GM21360 (cell line): ENCODE measurements around the gene RNF149.
"Not testable (repeated sequence)": the region's sequence is repeated elsewhere in the genome, so short reads cannot be mapped to it uniquely, and the experiment has no call there.

Experiments
- ATAC-seq: cut with Tn5 transposase; IDR thresholded peaks from one replicate; pipeline ENCODE4 v1.9.1; 2021; ENCODE audit warnings: mild to moderate bottlenecking, moderate library complexity; ENCODE audit not compliant: unreplicated experiment

The RNF149 gene

DNA sequence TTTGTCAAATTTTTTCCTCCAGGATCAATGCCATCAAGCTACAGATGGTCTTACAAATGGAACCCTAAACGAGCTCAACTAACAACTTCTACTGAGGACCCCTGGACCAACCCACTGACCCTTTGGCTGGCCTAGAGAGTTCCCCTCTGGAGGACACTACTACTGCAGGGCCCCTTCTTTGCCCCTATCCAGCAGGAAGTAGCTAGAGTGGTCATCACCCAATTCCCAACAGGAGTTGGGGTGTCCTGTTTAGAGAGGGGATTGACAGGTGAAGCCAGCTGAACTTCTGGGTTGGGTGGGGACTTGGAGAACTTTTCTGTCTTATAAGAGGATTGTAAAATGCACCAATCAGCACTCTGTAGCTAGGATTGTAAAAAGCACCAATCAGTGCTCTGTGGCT is 72.5 kb downstream of the RNF149 start:
- ATAC-seq, result not testable (repeated sequence)

DNA sequence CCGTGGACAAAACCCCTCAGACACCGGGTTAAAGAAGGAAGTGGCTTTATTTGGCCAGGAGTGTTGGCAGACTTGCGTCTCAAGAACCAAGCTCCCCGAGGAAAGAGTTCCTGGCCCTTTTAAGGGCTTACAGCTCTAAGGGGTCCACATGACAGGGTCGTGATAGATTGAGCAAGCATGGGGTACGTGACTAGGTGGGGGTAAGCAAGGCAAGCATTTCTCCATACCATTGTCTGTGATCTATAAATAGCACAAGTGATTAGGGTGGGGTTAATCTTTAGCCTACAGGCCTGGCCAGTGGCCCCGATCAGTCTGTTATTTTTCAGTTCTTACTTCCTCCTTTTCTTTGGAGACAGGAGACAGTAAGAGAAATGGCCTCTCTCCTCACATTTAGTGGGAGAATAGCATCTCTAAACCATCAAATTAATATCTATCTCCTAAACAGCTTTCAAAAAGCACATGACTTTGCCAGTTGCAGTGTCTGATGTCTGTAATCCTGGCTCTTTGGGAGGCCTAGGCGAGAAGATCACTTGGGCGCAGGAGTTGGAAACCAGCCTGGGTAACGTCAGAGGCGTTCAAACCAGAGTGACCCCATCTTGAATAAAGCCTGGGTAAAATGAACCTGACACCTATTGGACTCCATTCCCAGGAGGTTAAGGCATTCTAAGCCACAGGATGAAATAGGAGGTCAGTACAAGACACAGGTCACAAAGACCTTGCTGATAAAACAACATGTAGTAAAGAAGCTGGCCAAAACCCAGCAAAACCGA is 74.1 kb downstream of the RNF149 start:
- no peak for ATAC-seq

DNA sequence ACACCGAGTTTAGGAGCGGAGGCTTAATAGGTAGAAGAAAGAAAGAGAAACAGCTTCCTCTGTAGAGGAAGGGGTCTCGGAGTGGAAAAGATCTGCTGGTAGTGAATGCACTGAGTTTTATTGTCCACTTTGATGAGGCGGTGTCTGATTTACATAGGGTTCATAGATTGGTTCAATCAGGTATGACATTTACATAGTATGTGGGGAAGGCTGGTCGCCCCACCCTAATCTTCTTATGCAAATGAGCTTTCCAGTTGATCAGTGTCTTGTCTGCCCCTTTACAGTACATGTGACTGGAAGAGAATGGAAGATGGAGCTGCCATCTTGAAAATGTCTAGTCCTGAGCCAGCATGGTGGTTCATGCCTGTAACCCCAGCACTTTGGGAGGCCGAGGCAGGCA is 75.7 kb downstream of the RNF149 start:
- no peak for ATAC-seq

DNA sequence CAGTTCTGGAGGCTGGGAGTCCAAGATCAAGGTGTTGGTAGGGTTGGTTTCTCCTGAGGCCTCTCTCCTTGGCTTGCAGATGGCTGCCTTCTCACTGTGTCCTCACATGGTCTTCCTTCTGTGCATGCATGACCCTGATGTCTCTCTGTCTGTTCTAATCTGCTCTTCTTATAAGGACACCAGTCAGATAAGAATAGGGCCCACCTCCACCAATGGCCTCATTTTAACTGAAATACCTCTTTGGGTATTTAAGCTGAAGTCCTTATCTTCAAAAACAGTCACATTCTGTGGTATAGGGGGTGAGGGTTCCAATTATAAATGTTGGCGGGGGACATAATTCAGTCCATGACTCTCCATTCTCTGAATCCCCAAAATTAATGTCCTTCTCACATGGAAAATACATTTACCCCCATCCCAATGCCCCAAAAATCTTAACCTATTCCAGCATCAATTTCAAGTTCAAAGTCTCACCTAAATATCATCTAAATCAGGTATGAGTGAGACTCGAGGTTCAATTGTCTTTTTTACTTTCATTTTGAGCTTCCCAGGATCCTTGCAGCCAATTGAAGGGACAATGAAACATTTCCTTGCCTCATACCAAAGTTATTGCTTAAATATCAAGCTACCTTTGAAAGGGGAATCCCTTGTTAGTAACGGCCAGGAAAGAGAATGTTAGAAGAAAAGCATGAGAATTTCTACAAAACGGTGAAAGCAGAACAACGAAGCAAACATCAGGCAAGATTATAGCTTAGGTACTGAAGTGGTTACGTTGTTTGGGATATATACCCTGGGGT is 76.4 kb downstream of the RNF149 start:
- no peak for ATAC-seq

DNA sequence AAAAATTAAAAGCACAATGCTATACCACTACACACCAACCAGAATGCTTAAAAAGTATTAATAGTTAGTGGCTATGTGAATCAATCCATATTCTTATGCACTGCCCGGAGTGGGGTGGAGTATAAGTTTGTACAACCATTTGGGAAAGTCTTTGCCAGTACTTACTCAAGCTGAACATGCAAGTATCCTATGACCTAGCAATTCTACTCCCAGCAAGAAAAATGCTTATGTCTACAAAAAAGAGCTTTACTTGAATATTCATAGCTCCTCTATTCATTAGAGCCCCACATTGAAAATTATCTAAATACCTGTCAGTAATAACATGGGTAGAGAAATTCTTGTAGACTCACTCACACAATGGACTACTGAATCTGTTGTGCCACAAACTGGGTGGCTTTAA is 77.3 kb downstream of the RNF149 start:
- ATAC-seq, result no peak

DNA sequence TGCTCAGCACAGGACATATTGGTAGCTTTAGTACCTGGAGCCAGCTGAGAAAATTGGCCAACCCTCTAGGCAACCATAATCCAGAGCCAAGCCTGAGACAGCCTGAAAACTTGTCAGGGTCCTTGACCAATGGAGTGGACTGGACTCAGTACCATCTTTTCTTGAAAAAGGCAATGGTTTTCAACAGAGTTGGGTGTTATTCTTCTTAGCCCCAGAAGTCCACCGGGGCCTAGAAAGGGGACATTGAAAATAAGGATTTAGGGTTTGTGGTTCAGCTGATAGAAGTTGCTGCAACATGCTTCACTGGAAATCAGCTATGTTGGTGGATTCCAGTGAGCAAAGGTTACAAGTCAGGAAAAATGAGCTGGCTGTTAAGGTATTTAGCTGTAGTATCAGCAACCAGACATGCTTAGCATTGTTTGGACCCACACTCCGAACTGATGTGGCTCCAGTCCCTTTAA is 77.9 kb downstream of the RNF149 start:
- ATAC-seq, result no peak
